Measurements from ENCODE around the gene NT5C3B. TPM values are rescaled to one million over a fixed set of nuclear protein-coding genes. Genes with fewer than 3 reads are reported as not detected.

Gene NT5C3B
- total RNA-seq, 1 experiment from 2014 or later = 48.8 TPM

GRCh38 chr17:41785091-41785858, 50.8 kb downstream of the NT5C3B start:
- H2AFZ ChIP-seq = no peak overlapping the region
- CTCF ChIA-PET = interaction anchor here (0.6 to 2.7 kb wide), 6 partner anchors 12 to 1367 kb away, joined by 3 to 29 read pairs (median 6); no protein-coding TSS in a partner anchor
- TF ChIP-seq EZH2 (IDR thresholded peaks at IDR 0.05; ENCODE audit: low read depth) (no peak), CTCF (conservative IDR thresholded peaks at IDR 0.05) (no peak)
- peaks cover 27% of the 10 kb centered on the region for H3F3A ChIP-seq (ENCODE audit: insufficient read depth, low read depth)
- no peaks in the 10 kb centered on the region for H3K9me3 ChIP-seq (ENCODE audit: insufficient read depth, low read depth)
- H4K20me1 ChIP-seq (ENCODE audit: insufficient read depth) = peaks cover 18% of the 10 kb centered on the region
- BruUV-seq (replicated peaks) = TSS peak; percentile 48
- no peaks in the 10 kb centered on the region for H3K27me3 ChIP-seq (ENCODE audit: insufficient read depth, low read depth)
- intact Hi-C loops (cut with micrococcal nuclease; ENCODE audit: unreplicated experiment) = loop anchor here (1.0 to 5.0 kb wide), 3 partner anchors 16 to 98 kb away; partner anchors contain the start of gene EIF1
- no peaks in the 10 kb centered on the region for H3K36me3 ChIP-seq (ENCODE audit: low read depth)
- H3K27ac ChIP-seq = peak overlapping the region; percentile 98
- no peaks in the 10 kb centered on the region for H3K9me2 ChIP-seq (ENCODE audit: insufficient read depth)
- peak; percentile 59 to 68 for DNase-seq
- H3K4me3 ChIP-seq = peak overlapping the region; percentile 63
- H3K4me2 ChIP-seq = peak overlapping the region; percentile 100
- peaks cover 38% of the 10 kb centered on the region for H3K4me1 ChIP-seq (replicated peaks; ENCODE audit: insufficient read depth)
- H3K79me2 ChIP-seq (ENCODE audit: low read depth) = peaks cover 52% of the 10 kb centered on the region
- POLR2A ChIA-PET (ENCODE audit: unreplicated experiment) = interaction anchor here (0.6 to 3.7 kb wide), 12 partner anchors 8 to 212 kb away, joined by 3 to 81 read pairs (median 10); partner anchors contain the start of genes EIF1 and FKBP10

GRCh38 chr17:41784207-41784744, 51.8 kb downstream of the NT5C3B start:
- Histone ChIP-seq H3K4me3 (peak overlapping the region; percentile 63), H3K4me1 (replicated peaks; ENCODE audit: insufficient read depth) (peaks cover 38% of the 10 kb centered on the region), H3F3A (ENCODE audit: insufficient read depth, low read depth) (peaks cover 30% of the 10 kb centered on the region), H3K27ac (peak overlapping the region; percentile 98), H3K4me2 (peak overlapping the region; percentile 100), H3K36me3 (ENCODE audit: low read depth) (no peaks in the 10 kb centered on the region), H3K9me2 (ENCODE audit: insufficient read depth) (no peaks in the 10 kb centered on the region), H3K27me3 (ENCODE audit: insufficient read depth, low read depth) (no peaks in the 10 kb centered on the region), H3K9me3 (ENCODE audit: insufficient read depth, low read depth) (no peaks in the 10 kb centered on the region), H2AFZ (no peak overlapping the region), H4K20me1 (ENCODE audit: insufficient read depth) (peaks cover 23% of the 10 kb centered on the region), H3K79me2 (ENCODE audit: low read depth) (peaks cover 62% of the 10 kb centered on the region)
- POLR2A ChIA-PET (ENCODE audit: unreplicated experiment) = interaction anchor here (1.1 to 3.7 kb wide), 4 partner anchors 9 to 16 kb away, joined by 3 to 81 read pairs (median 11); no protein-coding TSS in a partner anchor
- no peak for TF ChIP-seq CTCF (conservative IDR thresholded peaks at IDR 0.05)
- TF ChIP-seq EZH2 (IDR thresholded peaks at IDR 0.05; ENCODE audit: low read depth) = no peak
- intact Hi-C loops (cut with micrococcal nuclease; ENCODE audit: unreplicated experiment) = no loop called here
- CTCF ChIA-PET = interaction anchor here (0.6 to 2.7 kb wide), 5 partner anchors 11 to 1366 kb away, joined by 3 to 29 read pairs (median 6); no protein-coding TSS in a partner anchor
- no TSS peak for BruUV-seq (replicated peaks)
- DNase-seq = peak; percentile 69 to 74

GRCh38 chr17:41782142-41782541, 53.9 kb downstream of the NT5C3B start:
- Histone ChIP-seq H3K27ac (no peak overlapping the region), H3K9me3 (ENCODE audit: insufficient read depth, low read depth) (no peaks in the 10 kb centered on the region), H3K27me3 (ENCODE audit: insufficient read depth, low read depth) (no peaks in the 10 kb centered on the region), H3K4me1 (replicated peaks; ENCODE audit: insufficient read depth) (peaks cover 40% of the 10 kb centered on the region), H3F3A (ENCODE audit: insufficient read depth, low read depth) (peaks cover 40% of the 10 kb centered on the region), H3K4me3 (no peak overlapping the region), H2AFZ (no peak overlapping the region), H3K36me3 (ENCODE audit: low read depth) (no peaks in the 10 kb centered on the region), H3K4me2 (no peak overlapping the region), H4K20me1 (ENCODE audit: insufficient read depth) (peaks cover 36% of the 10 kb centered on the region), H3K79me2 (ENCODE audit: low read depth) (peaks cover 76% of the 10 kb centered on the region), H3K9me2 (ENCODE audit: insufficient read depth) (no peaks in the 10 kb centered on the region)
- intact Hi-C loops (cut with micrococcal nuclease; ENCODE audit: unreplicated experiment) = no loop called here
- TF ChIP-seq CTCF (conservative IDR thresholded peaks at IDR 0.05) (no peak), EZH2 (IDR thresholded peaks at IDR 0.05; ENCODE audit: low read depth) (no peak)
- POLR2A ChIA-PET (ENCODE audit: unreplicated experiment) = no interaction called here
- DNase-seq = no peak
- BruUV-seq (replicated peaks) = no TSS peak
- CTCF ChIA-PET = no interaction called here
